ENCODE results near the gene WDR27.

GRCh38 chr6:169409742-169410312 lies 292.0 kb downstream of the WDR27 start:
- no peak for TF ChIP-seq EZH2 (IDR thresholded peaks at IDR 0.05; ENCODE audit: borderline replicate concordance, low read length)
- peak; percentile 13; the same call in 1 of the 2 replicates for TF ChIP-seq CTCF (IDR thresholded peaks at IDR 0.05; ENCODE audit: low read length)
